Stomach (tissue), 4 donors: ENCODE results near the gene PHIP.

Experiments
- CTCF ChIP-seq, 7 experiments: fragments of 450-650 bp in 4 of 7; fragments of 200-600 bp in 3 of 7; sonication (generic) in 3 of 7; IDR thresholded peaks; one replicate each; pipeline ENCODE4 v1.5.1; 2016 to 2019; ENCODE audit warnings: antibody characterized with exemption in 7 of 7, control low read depth in 2 of 7, mild to moderate bottlenecking in 1 of 7
- EP300 ChIP-seq: sonication (generic); formaldehyde crosslinking; IDR thresholded peaks from one replicate; pipeline ENCODE4 v1.6.1; 2017; ENCODE audit warnings: antibody characterized with exemption
- POLR2A ChIP-seq, 4 donors: fragments of 450-650 bp; IDR thresholded peaks; one replicate each; pipeline ENCODE4 v1.6.1; 2016; ENCODE audit warnings: antibody characterized with exemption in 4 of 4, control low read depth in 2 of 4, mild to moderate bottlenecking in 1 of 4, moderate library complexity in 1 of 4
- POLR2AphosphoS5 ChIP-seq, 3 donors: sonication (generic); formaldehyde crosslinking; IDR thresholded peaks; one replicate each; pipeline ENCODE4 v1.6.1; 2016; ENCODE audit warnings: antibody characterized with exemption in 3 of 3

- TF ChIP-seq POLR2A (IDR thresholded peaks at IDR 0.05) (no peak), CTCF (IDR thresholded peaks at IDR 0.05) (no peak), EP300 (no peak), POLR2AphosphoS5 (IDR thresholded peaks at IDR 0.05) (no peak)
These were observed 115.6 kb downstream of the PHIP start for GRCh38 chr6:78962448-78962847.
